Skeletal muscle tissue (tissue), 4 donors: ENCODE data around the gene ATOX1. TPM values are rescaled to one million over a fixed set of nuclear protein-coding genes. Genes with fewer than 3 reads are reported as not detected.

Source experiments
- H3K27ac ChIP-seq: one replicate; pipeline ENCODE4 v1.7.0; 2013; ENCODE audit warnings: mild to moderate bottlenecking, low read depth, low read length, inconsistent platforms
- H3K27me3 ChIP-seq, 3 donors: one replicate each; pipeline ENCODE4 v1.7.0; 2013; ENCODE audit warnings: low read length in 3 of 3; ENCODE audit not compliant: control insufficient read depth in 3 of 3, insufficient read depth in 3 of 3
- H3K36me3 ChIP-seq, 3 donors: one replicate each; pipeline ENCODE4 v1.7.0; 2013; ENCODE audit warnings: low read length in 3 of 3; ENCODE audit not compliant: control insufficient read depth in 3 of 3, insufficient read depth in 3 of 3
- H3K4me1 ChIP-seq, 3 donors: one replicate each; pipeline ENCODE4 v1.7.0; 2013; ENCODE audit warnings: low read length in 3 of 3, mild to moderate bottlenecking in 3 of 3; ENCODE audit not compliant: control insufficient read depth in 3 of 3, insufficient read depth in 3 of 3
- H3K4me3 ChIP-seq, 3 donors: one replicate each; pipeline ENCODE4 v1.7.0; 2013; ENCODE audit warnings: low read length in 3 of 3
- H3K9ac ChIP-seq, 3 donors: one replicate each; pipeline ENCODE4 v1.7.0; 2013; ENCODE audit warnings: low read length in 3 of 3, mild to moderate bottlenecking in 3 of 3, moderate library complexity in 2 of 3, low read depth in 1 of 3
- H3K9me3 ChIP-seq, 3 donors: one replicate each; pipeline ENCODE4 v1.7.0; 2013; ENCODE audit warnings: low read length in 3 of 3; ENCODE audit not compliant: control insufficient read depth in 3 of 3
- total RNA-seq: library from RNA; depleted of rRNA; stranded (reverse); fragments of >200 nt; gene quantifications from one replicate; pipeline ENCODE4 v1.2.3, GENCODE V29; 2014
- donor health status: Osteomylitis.

The ATOX1 gene
- total RNA-seq, 1 donor from 2014 or later = 20.4 TPM

DNA sequence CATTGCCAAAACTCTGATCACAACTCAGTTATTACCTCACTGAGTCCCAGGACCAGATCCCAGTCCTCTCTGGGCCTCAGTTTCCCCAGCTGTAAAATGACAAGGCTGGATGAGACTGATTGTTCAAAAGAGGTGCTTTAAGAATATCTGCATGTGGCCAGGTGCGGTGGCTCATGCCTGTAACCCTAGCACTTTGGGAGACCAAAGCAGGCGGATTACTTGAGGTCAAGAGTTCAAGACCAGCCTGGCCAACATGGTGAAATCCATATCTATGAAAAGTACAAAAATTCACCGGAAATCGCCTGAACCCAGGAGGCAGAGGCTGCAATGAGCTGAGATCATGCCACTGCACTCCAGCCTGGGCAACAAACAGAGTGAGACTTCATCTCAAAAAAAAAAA lies 8.3 kb downstream of the ATOX1 start:
- Histone ChIP-seq H3K27me3 (no peaks in the 10 kb centered on the region), H3K4me3 (no peak overlapping the region), H3K36me3 (peaks cover 13 to 15% (median 13%) of the 10 kb centered on the region in 3 donors), H3K27ac (peak overlapping the region; percentile 16), H3K9ac (no peak overlapping the region), H3K9me3 (no peaks in the 10 kb centered on the region), H3K4me1 (peaks cover under 1 to 12% (median 9%) of the 10 kb centered on the region in 3 donors)

DNA sequence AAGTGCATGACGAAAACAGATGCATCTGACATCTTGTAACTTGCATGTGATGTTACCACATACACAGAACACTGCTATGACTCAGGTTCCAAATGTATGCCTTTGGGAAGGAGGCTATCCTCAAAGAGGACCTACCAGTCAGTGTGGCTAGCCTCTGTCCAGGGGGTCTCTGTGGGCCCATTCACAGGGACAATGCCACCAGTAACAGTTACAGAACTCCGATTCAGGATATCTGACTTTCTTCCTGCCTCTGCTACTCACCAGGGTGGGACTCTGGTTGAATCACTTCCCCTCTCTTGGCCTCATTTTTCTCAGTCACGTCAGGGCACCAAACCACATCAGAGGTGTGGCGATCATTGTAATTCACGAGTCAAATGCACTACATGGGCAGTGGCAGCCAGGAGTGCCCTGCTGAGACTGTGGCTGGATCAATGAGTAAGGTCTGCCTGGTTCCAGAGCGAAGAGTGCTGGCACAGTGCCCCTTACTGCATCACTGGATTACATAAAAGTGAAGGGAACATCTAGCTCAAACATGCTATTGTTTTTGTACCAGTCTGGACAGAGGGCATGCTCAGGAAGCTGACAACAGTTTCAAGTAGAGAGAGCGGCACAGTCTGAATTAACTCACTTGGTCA lies 13.2 kb downstream of the ATOX1 start:
- H3K27ac ChIP-seq = peak overlapping the region; percentile 16

DNA sequence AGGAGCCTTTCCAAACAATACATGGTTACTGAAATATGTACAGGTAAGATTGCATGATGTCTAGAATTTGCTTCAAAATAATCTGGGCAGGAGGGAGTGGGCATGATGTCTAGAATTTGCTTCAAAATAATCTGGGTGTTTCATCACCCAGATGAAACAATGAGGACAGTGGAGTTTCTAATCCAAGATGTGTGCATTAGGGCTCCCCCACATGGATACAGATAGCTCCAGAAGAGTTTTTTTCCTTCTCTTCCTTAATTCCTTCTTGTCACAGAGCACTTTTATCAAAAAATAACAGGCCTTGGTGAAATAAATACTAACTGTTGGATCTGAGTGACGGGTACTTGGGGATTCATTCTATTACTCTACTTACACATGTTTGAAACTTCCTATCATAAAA lies 14.9 kb downstream of the ATOX1 start:
- no peaks in the 10 kb centered on the region for H3K9me3 ChIP-seq
- no peak overlapping the region for H3K27ac ChIP-seq
- peaks cover 12 to 27% (median 22%) of the 10 kb centered on the region in 3 donors for H3K36me3 ChIP-seq
- no peaks in the 10 kb centered on the region for H3K27me3 ChIP-seq
- H3K4me1 ChIP-seq = peaks cover 20 to 37% (median 34%) of the 10 kb centered on the region in 3 donors
- no peak overlapping the region for H3K9ac ChIP-seq
- H3K4me3 ChIP-seq = no peak overlapping the region

More for the DNA sequence above, 13.2 kb downstream of the ATOX1 start:
- no peak overlapping the region for H3K4me3 ChIP-seq
- no peaks in the 10 kb centered on the region for H3K9me3 ChIP-seq
- H3K27me3 ChIP-seq = no peaks in the 10 kb centered on the region
- peaks cover 12 to 27% (median 22%) of the 10 kb centered on the region in 3 donors for H3K36me3 ChIP-seq
- H3K9ac ChIP-seq = no peak overlapping the region
- peaks cover 11 to 27% (median 25%) of the 10 kb centered on the region in 3 donors for H3K4me1 ChIP-seq

GRCh38 chr5:151742870-151743294 lies 15.5 kb downstream of the ATOX1 start:
- Histone ChIP-seq H3K27ac (no peak overlapping the region), H3K36me3 (peaks cover 12 to 27% (median 22%) of the 10 kb centered on the region in 3 donors), H3K9ac (peak overlapping the region in 1 of 3 donors; percentile 38), H3K27me3 (no peaks in the 10 kb centered on the region), H3K4me3 (no peak overlapping the region), H3K9me3 (no peaks in the 10 kb centered on the region), H3K4me1 (peaks cover 20 to 37% (median 37%) of the 10 kb centered on the region in 3 donors)

- no peaks in the 10 kb centered on the region for H3K9me3 ChIP-seq
- peak overlapping the region; percentile 66 for H3K27ac ChIP-seq
- H3K4me3 ChIP-seq = no peak overlapping the region
- H3K36me3 ChIP-seq = peaks cover 12 to 29% (median 22%) of the 10 kb centered on the region in 3 donors
- H3K9ac ChIP-seq = no peak overlapping the region
- H3K27me3 ChIP-seq = no peaks in the 10 kb centered on the region
- H3K4me1 ChIP-seq = peaks cover 20 to 39% (median 37%) of the 10 kb centered on the region in 3 donors
Measured at GRCh38 chr5:151741678-151742423, 16.6 kb downstream of the ATOX1 start.

DNA sequence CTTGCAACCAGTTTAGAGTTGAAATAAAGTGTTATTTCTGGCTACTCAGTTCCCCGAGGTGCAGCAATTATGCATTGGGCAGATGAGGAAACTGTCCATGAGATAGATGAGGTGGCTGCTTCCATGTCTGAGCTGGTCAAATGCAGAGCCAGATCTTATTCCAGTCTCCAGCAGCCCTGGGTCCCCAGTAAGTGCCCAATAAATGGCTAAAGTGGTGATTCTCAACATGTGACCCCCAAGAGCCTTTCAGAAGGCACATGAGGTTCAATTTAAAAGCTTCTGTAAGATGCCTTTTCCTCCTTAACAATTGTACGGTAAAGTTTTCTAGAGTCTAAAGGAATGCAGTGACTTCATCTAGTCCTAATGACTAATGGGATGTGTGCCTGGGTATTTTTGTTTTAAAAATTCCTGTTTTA lies 17.5 kb downstream of the ATOX1 start:
- H3K9me3 ChIP-seq = no peaks in the 10 kb centered on the region
- H3K27me3 ChIP-seq = no peaks in the 10 kb centered on the region
- peak overlapping the region in 1 of 3 donors; percentile 63 for H3K9ac ChIP-seq
- peaks cover 8 to 23% (median 18%) of the 10 kb centered on the region in 3 donors for H3K36me3 ChIP-seq
- H3K4me1 ChIP-seq = peaks cover 20 to 35% (median 31%) of the 10 kb centered on the region in 3 donors
- peak overlapping the region; percentile 66 for H3K27ac ChIP-seq
- H3K4me3 ChIP-seq = peak overlapping the region in 1 of 3 donors; percentile 41

DNA sequence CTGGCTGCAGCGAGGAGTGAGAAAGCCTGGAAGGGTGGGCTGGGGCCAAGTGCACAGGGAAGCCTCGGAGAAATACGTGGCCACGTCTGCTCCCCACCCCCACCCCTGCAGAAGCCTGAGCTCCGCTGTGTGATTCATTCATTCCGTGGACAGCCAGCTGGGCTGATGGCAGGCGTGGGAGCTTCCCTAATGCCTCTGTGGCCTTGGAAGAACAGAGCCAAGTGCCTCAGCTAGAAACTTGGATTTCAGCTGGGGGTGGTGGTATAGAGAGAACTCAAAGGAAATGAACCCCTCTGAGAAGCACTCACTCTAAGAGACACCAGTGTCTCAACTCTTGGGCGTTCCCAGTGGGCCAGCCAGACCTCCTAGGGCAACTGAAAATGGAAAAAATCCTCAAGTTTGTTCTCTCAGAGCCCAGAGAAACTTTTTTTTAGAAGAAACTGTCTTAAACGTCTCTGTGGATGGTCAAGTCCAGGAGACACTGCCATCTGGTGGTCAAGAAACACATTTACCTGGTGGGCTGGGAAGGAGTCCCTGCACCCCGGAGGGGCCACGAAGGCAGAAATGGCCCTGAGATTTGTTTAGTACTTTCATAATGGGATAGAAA lies 18.0 kb downstream of the ATOX1 start:
- peak overlapping the region; percentile 66 for H3K27ac ChIP-seq
- H3K9me3 ChIP-seq = no peaks in the 10 kb centered on the region
- H3K36me3 ChIP-seq = peaks cover 3 to 18% (median 12%) of the 10 kb centered on the region in 3 donors
- no peaks in the 10 kb centered on the region for H3K27me3 ChIP-seq
- H3K9ac ChIP-seq = peak overlapping the region in 2 of 3 donors; percentile 27 to 63
- peak overlapping the region in 2 of 3 donors; percentile 5 to 41 for H3K4me3 ChIP-seq
- peaks cover 20 to 31% (median 31%) of the 10 kb centered on the region in 3 donors for H3K4me1 ChIP-seq

- H3K27ac ChIP-seq = peak overlapping the region; percentile 66
- peak overlapping the region in 2 of 3 donors; percentile 5 to 41 for H3K4me3 ChIP-seq
- peak overlapping the region in 2 of 3 donors; percentile 27 to 63 for H3K9ac ChIP-seq
- no peaks in the 10 kb centered on the region for H3K27me3 ChIP-seq
- H3K4me1 ChIP-seq = peaks cover 19 to 28% (median 26%) of the 10 kb centered on the region in 3 donors
- peaks cover 0 to 14% (median 7%) of the 10 kb centered on the region in 3 donors for H3K36me3 ChIP-seq
- no peaks in the 10 kb centered on the region for H3K9me3 ChIP-seq
Measured at GRCh38 chr5:151739939-151740335, 18.5 kb downstream of the ATOX1 start.

DNA sequence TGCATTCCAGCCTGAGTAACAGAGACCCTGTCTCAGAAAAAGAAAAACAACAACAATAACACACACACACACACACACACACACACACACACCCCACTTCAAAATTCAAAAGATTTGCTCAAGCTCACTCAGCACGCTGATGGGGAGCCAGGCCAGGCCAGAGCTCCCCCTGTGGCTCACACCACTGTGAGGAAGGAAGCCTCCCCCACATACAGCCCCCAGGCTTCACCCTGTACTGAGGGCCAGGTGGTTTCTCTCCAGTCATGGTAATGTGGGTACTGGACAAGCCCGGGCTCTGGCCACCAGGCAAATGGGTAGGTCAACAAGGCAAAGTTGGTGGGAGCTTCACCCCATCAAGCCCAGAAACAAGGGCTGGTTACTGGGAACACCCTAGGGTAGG lies 19.0 kb downstream of the ATOX1 start:
- Histone ChIP-seq H3K4me3 (no peak overlapping the region), H3K9me3 (no peaks in the 10 kb centered on the region), H3K4me1 (peaks cover 18 to 28% (median 25%) of the 10 kb centered on the region in 3 donors), H3K27me3 (no peaks in the 10 kb centered on the region), H3K36me3 (peaks cover 0 to 10% (median 6%) of the 10 kb centered on the region in 3 donors), H3K27ac (peak overlapping the region; percentile 66), H3K9ac (peak overlapping the region in 1 of 3 donors; percentile 23)
